SK-N-SH (cell line): ENCODE data around the gene PPHLN1.

Experiments
- CTCF ChIP-seq: fragments of 200-600 bp; sonication (generic); IDR thresholded peaks from 2 replicates; pipeline ENCODE4 v1.6.1; 2017; ENCODE audit warnings: antibody characterized with exemption, mild to moderate bottlenecking, moderate library complexity
- FOSL2 ChIP-seq: IDR thresholded peaks from 2 replicates; pipeline ENCODE4 v1.4.0; 2012; ENCODE audit warnings: low read depth, mild to moderate bottlenecking, moderate library complexity, borderline replicate concordance
- REST ChIP-seq: IDR thresholded peaks from 2 replicates; pipeline ENCODE4 v1.6.1; 2012; ENCODE audit warnings: mild to moderate bottlenecking, low read depth, low read length, moderate library complexity
- RFX5 ChIP-seq: IDR thresholded peaks from 2 replicates; pipeline ENCODE4 v1.6.1; 2012; ENCODE audit warnings: mild to moderate bottlenecking, improper control_type of control experiment, low read length
- USF1 ChIP-seq: IDR thresholded peaks from 2 replicates; pipeline ENCODE4 v1.4.0; 2012; ENCODE audit warnings: low read depth, borderline replicate concordance

- TF ChIP-seq CTCF (no peak), RFX5 (no peak), REST (no peak), USF1 (no peak), FOSL2 (no peak)
Observed at GRCh38 chr12:42370013-42370412, 44.0 kb downstream of the PPHLN1 start.
